GM18858 (cell line): ENCODE results near the gene SYNJ1.
"Not testable (repeated sequence)": the region's sequence is repeated elsewhere in the genome, so short reads cannot be mapped to it uniquely, and the experiment has no call there.

ENCODE experiments used
- ATAC-seq: cut with Tn5 transposase; IDR thresholded peaks from one replicate; pipeline ENCODE4 v1.9.1; 2021; ENCODE audit not compliant: unreplicated experiment

The SYNJ1 gene

GRCh38 chr21:32626621-32627196 lies 101.1 kb downstream of the SYNJ1 start:
- ATAC-seq: no peak

DNA sequence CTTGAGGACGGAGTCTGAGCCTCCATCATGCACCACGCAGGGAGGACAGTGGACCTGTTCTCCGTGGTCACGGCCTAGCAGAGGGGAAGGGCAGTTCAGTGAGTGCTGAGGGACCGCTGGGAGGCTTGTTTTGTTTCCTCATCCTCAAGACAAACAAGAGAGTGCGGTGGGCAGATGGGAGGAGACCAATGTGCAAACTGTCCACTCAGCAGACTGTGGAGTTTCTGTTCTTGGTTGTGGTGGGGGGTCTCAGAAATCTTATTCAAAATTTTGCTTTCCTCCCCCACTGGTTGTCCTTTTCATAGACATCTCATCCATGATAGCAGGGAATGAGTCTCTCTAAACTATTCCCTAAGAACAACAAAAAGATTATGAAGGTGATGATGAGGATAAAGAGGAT lies 109.6 kb downstream of the SYNJ1 start:
- not testable (repeated sequence) for ATAC-seq

- ATAC-seq: no peak
Observed at GRCh38 chr21:32613436-32614043, 114.3 kb downstream of the SYNJ1 start.

- ATAC-seq: no peak
Observed at GRCh38 chr21:32612999-32613337, 114.8 kb downstream of the SYNJ1 start.

DNA sequence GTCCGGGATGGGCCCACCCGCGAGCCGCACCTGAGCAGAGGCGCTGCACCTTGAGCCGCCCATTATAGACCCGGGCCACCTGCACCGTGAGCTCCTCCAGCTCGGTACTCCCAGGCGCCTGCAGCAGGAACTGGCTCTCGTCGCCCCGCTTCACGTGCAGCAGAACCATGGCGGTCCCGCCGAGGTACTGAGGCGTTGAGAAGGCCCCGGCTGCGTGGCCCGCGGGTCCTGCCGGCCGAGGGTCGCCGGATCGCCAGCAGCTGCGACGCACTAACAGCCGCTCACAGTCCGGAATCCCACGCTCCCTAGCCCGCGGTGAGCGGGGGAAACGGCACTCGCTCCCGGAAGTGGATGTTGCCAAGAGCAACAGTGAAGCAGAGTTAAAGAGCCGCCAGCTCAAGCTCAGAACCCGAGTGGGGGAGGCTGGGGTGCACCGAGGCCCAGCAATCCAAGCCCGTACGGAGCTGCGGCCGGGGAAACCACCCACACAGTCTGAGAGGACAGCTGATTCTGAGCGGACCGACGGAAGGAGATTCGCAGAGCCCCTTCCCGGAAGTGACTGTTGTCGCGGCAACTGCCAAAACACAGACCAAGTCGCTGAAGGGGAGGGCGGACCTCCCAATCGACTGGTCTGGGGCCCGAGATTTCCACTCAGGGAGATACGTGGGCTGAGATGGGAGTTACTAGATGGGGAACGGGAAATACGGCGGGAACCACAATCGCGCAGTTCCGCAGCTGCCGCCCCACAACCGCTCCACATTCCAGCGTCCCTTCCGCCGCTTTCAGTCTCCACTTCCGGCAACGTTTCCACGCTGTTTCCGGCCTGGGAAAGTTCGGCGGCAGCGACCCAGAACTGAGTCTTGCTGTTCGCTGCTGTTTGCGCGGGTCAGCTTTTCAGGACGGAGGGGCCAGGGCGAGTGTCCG lies 115.5 kb downstream of the SYNJ1 start, which contains the start of gene CFAP298:
CFAP298 (minus strand) TSS at position 303 of the 924 bp plus-strand sequence; CDS start at position 169, 134 bp downstream.
- peak; percentile 83 for ATAC-seq

DNA sequence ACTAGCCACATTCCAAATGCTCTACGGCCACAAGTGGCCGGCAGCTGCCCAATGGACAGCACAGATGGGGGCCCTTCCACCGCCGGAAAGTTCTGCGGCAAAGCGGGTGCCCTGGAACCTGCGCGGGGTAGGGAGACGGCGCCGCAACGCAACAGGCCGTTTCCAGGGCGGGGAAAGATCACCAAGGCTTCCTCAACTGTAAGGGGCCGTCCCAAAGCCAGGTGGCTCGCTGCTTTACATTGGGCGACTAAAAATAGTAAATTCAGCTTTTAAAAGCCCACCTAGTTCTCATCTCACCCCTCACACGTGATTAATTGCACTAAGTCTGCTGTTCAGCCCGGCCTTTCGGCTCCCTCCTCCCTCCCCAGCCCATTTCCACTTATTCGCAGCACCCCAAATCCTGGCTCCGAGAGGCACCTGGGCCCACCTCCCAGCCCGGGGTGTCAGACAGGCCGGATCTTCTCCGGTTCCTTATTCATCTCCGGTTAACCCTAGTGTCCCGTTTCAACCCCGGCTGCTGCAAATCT lies 116.3 kb downstream of the SYNJ1 start:
- no peak for ATAC-seq

- not testable (repeated sequence) for ATAC-seq
Observed at GRCh38 chr21:32610940-32611339, 116.9 kb downstream of the SYNJ1 start.

DNA sequence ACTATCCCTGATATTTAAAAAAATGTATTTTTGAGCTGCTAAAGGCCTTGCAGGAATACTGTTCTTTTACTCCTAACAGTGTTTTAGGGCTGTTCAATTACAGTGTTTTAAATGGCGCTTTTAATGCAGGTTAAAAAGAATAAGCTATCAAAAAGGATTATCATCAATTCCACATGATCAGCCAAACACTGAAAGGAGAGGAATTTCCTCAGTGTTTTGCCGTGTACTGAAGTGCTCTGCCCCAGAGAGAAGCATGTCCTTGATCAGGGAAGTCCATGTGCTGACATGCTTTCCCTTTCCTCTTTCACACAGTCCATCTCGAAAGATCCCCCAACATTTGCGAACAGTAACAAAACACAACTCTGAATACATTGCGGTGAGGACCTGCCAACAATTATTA lies 119.0 kb downstream of the SYNJ1 start:
- no peak for ATAC-seq

DNA sequence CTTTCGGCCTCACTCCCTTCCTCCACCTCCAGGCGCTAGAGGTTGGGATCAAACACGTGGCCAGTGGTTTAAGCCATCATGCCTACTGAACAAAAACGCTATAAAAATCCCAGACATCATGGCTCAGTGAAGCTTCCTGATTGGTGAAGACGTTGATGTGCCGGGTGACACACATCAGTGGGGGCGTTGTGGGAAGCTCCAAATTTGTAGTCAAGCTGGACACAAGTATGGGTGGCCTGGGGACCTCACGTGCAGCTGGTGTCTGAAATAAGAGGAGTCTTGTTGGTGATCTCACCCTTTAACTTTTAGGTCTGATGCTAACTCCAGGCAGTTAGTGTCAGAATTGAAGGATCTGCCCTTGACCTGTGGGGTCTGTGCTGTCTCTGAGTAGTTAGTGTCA lies 122.3 kb downstream of the SYNJ1 start:
- no peak for ATAC-seq

DNA sequence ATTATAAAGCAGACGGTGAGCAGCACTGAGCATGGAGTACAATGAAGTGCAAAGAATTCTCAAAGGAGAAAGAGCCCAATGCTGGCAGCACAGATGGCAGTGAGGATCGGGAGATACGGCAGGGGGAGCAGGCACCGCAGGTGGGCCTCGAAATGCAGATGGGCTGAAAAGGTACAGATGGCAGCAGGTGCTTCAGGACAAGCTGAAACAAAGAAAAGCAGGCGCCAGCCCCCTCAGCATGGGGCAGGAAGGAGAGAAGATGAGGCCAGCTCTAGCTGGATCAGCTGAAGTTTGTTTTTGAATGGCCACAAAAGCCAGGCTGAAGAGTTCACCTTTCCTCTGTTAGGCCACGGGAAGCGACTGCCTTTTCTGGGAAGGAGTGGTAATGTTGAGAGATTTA lies 123.3 kb downstream of the SYNJ1 start:
- ATAC-seq: no peak

DNA sequence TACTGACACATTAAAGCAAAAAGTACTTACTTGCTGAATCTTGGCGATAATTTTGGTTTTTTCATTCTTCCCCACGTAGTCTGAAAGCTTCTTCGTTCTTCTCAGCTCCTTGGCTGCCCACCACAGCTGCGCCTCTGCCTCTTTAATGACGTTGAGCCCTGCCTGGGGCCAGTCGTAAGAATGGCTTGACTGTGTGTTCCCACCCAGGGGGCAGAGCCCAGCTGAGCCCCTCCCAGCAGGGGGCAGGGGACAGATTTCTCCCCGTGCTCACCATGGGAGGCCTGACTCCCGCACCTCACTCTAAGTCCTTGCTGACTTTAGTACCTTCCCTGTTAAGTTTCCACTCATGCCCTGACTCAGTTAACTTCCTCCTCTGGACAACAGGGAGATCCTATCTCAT lies 124.7 kb downstream of the SYNJ1 start:
- no peak for ATAC-seq

DNA sequence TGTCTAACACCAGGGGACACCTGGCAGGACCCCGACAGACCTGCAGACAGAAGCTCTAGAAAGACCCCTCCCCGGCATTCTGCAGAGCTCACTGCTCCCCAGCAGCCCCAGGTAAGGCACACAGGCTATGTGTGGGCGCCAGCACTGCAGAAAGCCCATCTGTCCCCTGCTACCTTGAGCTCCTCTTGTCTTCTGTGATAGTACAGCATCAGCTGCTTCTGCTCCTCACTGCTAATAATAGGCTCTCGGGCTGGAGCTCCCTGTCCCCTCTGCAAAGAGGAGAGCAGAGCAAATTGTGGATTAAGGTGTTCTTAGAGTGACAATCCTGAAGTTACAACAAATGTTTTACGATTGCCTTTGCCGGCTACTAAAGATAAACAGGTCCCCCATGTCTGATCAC lies 125.7 kb downstream of the SYNJ1 start:
- ATAC-seq: no peak

DNA sequence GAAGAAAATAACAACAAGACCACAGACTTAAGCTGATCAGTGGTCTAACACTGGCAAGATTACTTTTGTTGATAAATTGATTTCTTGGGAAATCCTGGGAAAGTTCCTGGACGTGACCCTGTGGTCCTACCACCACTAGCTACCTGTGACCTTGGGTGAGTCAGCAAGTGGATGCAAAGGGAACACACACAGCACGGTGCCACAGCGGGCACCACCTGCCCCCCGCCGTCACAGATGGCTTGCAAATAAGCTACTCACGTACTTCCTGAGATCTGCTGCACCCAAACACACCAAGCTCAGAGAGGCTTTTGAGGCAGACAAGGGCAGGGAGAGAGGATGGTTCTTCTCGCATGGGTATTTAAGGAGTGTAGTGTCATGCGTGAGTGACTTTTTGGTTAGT lies 128.3 kb downstream of the SYNJ1 start:
- no peak for ATAC-seq

GRCh38 chr21:32599091-32599490 lies 128.7 kb downstream of the SYNJ1 start:
- ATAC-seq: no peak

DNA sequence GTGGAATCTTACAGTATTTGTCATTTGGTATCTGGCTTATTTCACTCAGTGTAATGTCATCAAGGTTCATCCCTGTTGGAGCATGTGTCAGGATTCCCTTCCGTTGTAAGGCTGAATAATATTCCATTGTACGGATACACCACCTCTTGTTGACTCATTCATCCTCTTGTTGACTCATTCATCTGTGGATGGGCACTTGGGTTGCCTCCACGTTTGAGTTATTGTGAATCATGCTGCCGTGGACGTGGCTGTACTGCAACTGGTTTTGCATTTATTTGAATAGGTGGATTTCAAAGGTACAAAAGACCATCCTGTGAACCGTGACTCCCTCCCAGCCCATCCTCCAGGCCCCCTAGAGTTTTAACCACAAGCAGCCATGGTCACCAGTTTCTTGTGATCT lies 130.6 kb downstream of the SYNJ1 start:
- no peak for ATAC-seq

DNA sequence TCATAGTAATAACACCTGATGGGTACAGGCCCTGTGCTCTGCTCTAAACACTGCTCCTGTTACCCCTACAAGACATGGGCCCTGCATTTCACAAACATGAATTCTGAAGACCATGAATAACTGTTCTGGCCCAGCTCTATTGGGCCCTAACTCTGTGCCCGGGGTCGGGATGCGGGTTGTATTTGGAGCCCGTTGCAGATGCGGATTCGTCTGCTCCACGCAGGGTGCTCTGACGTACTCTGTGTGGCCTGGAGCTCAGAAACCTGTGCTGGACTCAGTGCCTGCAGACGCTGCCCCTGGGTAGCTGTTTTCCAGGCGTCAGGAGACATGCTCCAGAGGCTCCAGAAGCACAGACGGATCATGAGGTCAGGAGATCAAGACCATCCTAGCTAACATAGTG lies 132.4 kb downstream of the SYNJ1 start:
- ATAC-seq: no peak

DNA sequence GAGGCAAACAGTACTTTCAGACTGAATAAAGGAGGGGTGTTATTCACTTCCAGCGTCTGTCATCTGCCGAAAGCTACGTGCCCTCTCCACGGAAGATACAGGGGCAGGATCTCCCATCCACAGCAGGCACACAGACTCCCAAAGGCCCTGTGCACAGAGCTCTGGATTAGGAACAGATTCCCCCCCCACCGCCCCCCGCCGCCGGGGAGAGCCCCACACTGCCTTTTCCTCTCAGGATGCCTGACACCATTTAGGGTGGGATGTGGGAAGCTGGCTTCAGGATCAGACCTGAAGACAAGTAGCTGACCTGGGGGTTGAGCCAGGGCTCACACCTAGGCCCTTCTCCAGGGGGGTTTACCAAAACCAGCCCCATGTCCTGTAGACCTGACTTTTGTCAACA lies 134.1 kb downstream of the SYNJ1 start:
- no peak for ATAC-seq

- no peak for ATAC-seq
Observed at GRCh38 chr21:32592929-32593502, 134.8 kb downstream of the SYNJ1 start.

- no peak for ATAC-seq
Observed at GRCh38 chr21:32590130-32590529, 137.7 kb downstream of the SYNJ1 start.

GRCh38 chr21:32587651-32588050 lies 140.2 kb downstream of the SYNJ1 start:
- no peak for ATAC-seq

DNA sequence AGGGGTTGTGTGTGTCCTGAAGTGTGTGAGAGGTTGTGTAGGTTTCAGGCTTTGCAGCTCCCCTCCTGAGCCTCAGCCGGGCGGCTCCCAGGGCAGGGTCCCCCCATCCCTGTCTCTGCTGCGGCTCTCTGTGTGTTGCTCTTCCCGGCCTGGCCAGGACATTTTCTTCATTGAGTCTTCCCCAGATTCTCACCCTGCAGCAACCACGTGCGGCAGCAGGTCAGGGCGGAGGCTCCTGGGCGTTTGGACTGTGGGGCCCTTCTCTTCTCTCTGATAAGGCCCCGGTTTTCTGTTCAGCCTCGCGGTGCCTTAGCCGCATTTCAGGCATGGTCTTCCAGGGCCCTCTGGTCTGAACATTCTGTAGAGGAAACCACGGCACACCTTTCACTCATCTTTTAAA lies 140.7 kb downstream of the SYNJ1 start:
- ATAC-seq: no peak

- no peak for ATAC-seq
Observed at GRCh38 chr21:32585970-32586369, 141.8 kb downstream of the SYNJ1 start.
